CD14-positive monocyte (primary cell): Measurements from ENCODE around the gene DET1. TPM values are rescaled to one million over a fixed set of nuclear protein-coding genes. Genes with fewer than 3 reads are reported as not detected.

Experiments
- DNase-seq, 3 donors: peaks; one replicate each; pipeline ENCODE4 v3.0.0-alpha.2; 2011 to 2022
- H2AFZ ChIP-seq: 2 replicates; pipeline ENCODE4 v1.6.0; 2012; ENCODE audit warnings: mild to moderate bottlenecking, low read depth, low read length, inconsistent platforms; ENCODE audit not compliant: insufficient read depth, poor library complexity, severe bottlenecking
- H3K27ac ChIP-seq, 2 donors: 1 replicate in 1 of 2; 2 replicates in 1 of 2; pipeline ENCODE4 v1.5.1; 2012 to 2013; ENCODE audit warnings: low read length in 2 of 2, control low read depth in 1 of 2, inconsistent platforms in 1 of 2, low read depth in 1 of 2, mild to moderate bottlenecking in 1 of 2
- H3K27me3 ChIP-seq, 2 donors: one replicate each; pipeline versions ENCODE4 v1.6.0 to v1.6.1; 2011 to 2013; ENCODE audit warnings: low read length in 2 of 2; ENCODE audit not compliant: control insufficient read depth in 2 of 2, insufficient read depth in 2 of 2
- H3K36me3 ChIP-seq, 2 donors: replicated peaks in 1 of 2; 1 replicate in 1 of 2; 2 replicates in 1 of 2; pipeline versions ENCODE4 v1.5.1 to v1.6.1; 2012 to 2013; ENCODE audit warnings: low read length in 2 of 2, control low read depth in 1 of 2, inconsistent platforms in 1 of 2, mild to moderate bottlenecking in 1 of 2; ENCODE audit not compliant: insufficient read depth in 2 of 2, control insufficient read depth in 1 of 2
- H3K4me1 ChIP-seq, 2 donors: 1 replicate in 1 of 2; 2 replicates in 1 of 2; pipeline versions ENCODE4 v1.5.1 to v1.6.1; 2012 to 2013; ENCODE audit warnings: low read length in 2 of 2, control low read depth in 1 of 2, inconsistent platforms in 1 of 2, mild to moderate bottlenecking in 1 of 2, moderate library complexity in 1 of 2; ENCODE audit not compliant: insufficient read depth in 2 of 2, control insufficient read depth in 1 of 2
- H3K4me2 ChIP-seq: replicated peaks from 2 replicates; pipeline ENCODE3; 2012; ENCODE audit warnings: low read length, moderate library complexity, mild to moderate bottlenecking; ENCODE audit not compliant: poor library complexity, severe bottlenecking; ENCODE audit errors: extremely low read depth
- H3K4me3 ChIP-seq, 3 experiments: fragments of 200-600 bp in 1 of 3; sonication (generic) in 1 of 3; replicated peaks in 1 of 3; 1 replicate in 2 of 3; 2 replicates in 1 of 3; pipeline ENCODE4 v1.5.1; 2011 to 2013; ENCODE audit warnings: low read length in 3 of 3, mild to moderate bottlenecking in 3 of 3, control low read depth in 2 of 3, low read depth in 2 of 3, inconsistent platforms in 1 of 3, moderate library complexity in 1 of 3
- H3K79me2 ChIP-seq: 2 replicates; pipeline ENCODE4 v1.6.0; 2012; ENCODE audit warnings: mild to moderate bottlenecking, control low read depth, inconsistent platforms, low read length, moderate library complexity; ENCODE audit not compliant: insufficient read depth
- H3K9ac ChIP-seq: 2 replicates; pipeline ENCODE4 v1.6.0; 2017; ENCODE audit warnings: low read length, mild to moderate bottlenecking; ENCODE audit not compliant: insufficient read depth, poor library complexity, severe bottlenecking
- H3K9me3 ChIP-seq, 2 donors: replicated peaks in 1 of 2; 1 replicate in 1 of 2; 2 replicates in 1 of 2; pipeline versions ENCODE4 v1.5.1 to v1.6.1; 2012 to 2013; ENCODE audit warnings: low read length in 2 of 2, control low read depth in 1 of 2; ENCODE audit not compliant: control insufficient read depth in 1 of 2, insufficient read depth in 1 of 2
- H4K20me1 ChIP-seq: 2 replicates; pipeline ENCODE4 v1.6.0; 2012; ENCODE audit warnings: mild to moderate bottlenecking, low read length, control low read depth, moderate library complexity; ENCODE audit not compliant: insufficient read depth
- H3K27ac Mint-ChIP-seq, 7 donors: one replicate each; pipeline ENCODE4 v1.8.0; 2020; ENCODE audit warnings: mild to moderate bottlenecking in 7 of 7, mixed read lengths in 7 of 7, moderate library complexity in 6 of 7, inconsistent platforms in 2 of 7
- H3K27me3 Mint-ChIP-seq, 3 donors: one replicate each; pipeline ENCODE4 v1.8.0; 2021 to 2022; ENCODE audit warnings: low read depth in 3 of 3, mild to moderate bottlenecking in 3 of 3, mixed read lengths in 3 of 3, moderate library complexity in 3 of 3, inconsistent platforms in 1 of 3
- H3K36me3 Mint-ChIP-seq, 2 donors: one replicate each; pipeline ENCODE4 v1.8.0; 2020; ENCODE audit warnings: mixed read lengths in 2 of 2, inconsistent platforms in 1 of 2, mild to moderate bottlenecking in 1 of 2
- H3K4me1 Mint-ChIP-seq: one replicate; pipeline ENCODE4 v1.8.0; 2020; ENCODE audit warnings: mild to moderate bottlenecking, mixed read lengths
- H3K4me3 Mint-ChIP-seq, 2 donors: one replicate each; pipeline ENCODE4 v1.8.0; 2020; ENCODE audit warnings: mild to moderate bottlenecking in 2 of 2, mixed read lengths in 2 of 2, moderate library complexity in 1 of 2
- H3K9me3 Mint-ChIP-seq, 7 donors: one replicate each; pipeline ENCODE4 v1.8.0; 2020 to 2022; ENCODE audit warnings: mixed read lengths in 7 of 7, mild to moderate bottlenecking in 6 of 7, moderate library complexity in 6 of 7, inconsistent platforms in 2 of 7
- CTCF ChIP-seq: fragments of 200-600 bp; IDR thresholded peaks from one replicate; pipeline ENCODE4 v1.8.0; 2022; ENCODE audit warnings: antibody characterized with exemption, mild to moderate bottlenecking
- WGBS: methylation state at CpG from one replicate; pipeline ENCODE4 v1.1.5; 2013; ENCODE audit warnings: missing lambda C conversion rate; ENCODE audit not compliant: insufficient coverage; 5-methylcytosine and 5-hydroxymethylcytosine counted together
- intact Hi-C, 2 donors: fragments of 100-400 bp; cut with micrococcal nuclease; formaldehyde crosslinking; loops; one replicate each; pipeline versions ENCODE4 v1.15.0 to v1.15.1; 2023
- polyA plus RNA-seq, 3 donors: library from polyadenylated mRNA; depleted of rRNA in 1 of 3; unstranded in 2 of 3; stranded (reverse) in 1 of 3; fragments of 300-500 nt in 2 of 3; fragments of >200 nt in 1 of 3; fragmentation: Illumina TruSeq in 2 of 3; gene quantifications; 1 replicate in 2 of 3; 2 replicates in 1 of 3; pipeline ENCODE4 v1.2.3, GENCODE V29; 2012 to 2021

The DET1 gene
- polyA plus RNA-seq, 3 donors = 0.88 to 3.4 (median 1.8) TPM

GRCh38 chr15:88490036-88490435 lies 56.4 kb downstream of the DET1 start:
- H3K27ac Mint-ChIP-seq = no peak overlapping the region
- H3K36me3 Mint-ChIP-seq = no peaks in the 10 kb centered on the region
- H4K20me1 ChIP-seq = no peaks in the 10 kb centered on the region
- H3K27ac ChIP-seq = no peak overlapping the region
- intact Hi-C loops = no loop called here
- H3K27me3 Mint-ChIP-seq = peaks cover 0 to 1% (median 0%) of the 10 kb centered on the region in 3 donors
- H3K9ac ChIP-seq = no peak overlapping the region
- H3K36me3 ChIP-seq = no peaks in the 10 kb centered on the region
- no peak overlapping the region for H3K4me3 ChIP-seq
- no peaks in the 10 kb centered on the region for H3K27me3 ChIP-seq
- WGBS = 88% methylated on average over 1 of the region's 3 CpGs
- no peak for TF ChIP-seq CTCF
- no peak overlapping the region for H3K4me2 ChIP-seq
- H3K4me3 Mint-ChIP-seq = no peak overlapping the region
- H3K79me2 ChIP-seq = no peaks in the 10 kb centered on the region
- no peaks in the 10 kb centered on the region for H3K9me3 Mint-ChIP-seq
- H3K9me3 ChIP-seq = no peaks in the 10 kb centered on the region
- no peak overlapping the region for H2AFZ ChIP-seq
- peaks cover 12 to 14% of the 10 kb centered on the region in 2 donors for H3K4me1 ChIP-seq
- peaks cover 10% of the 10 kb centered on the region for H3K4me1 Mint-ChIP-seq
- DNase-seq = no peak

GRCh38 chr15:88489321-88489720 lies 57.2 kb downstream of the DET1 start:
- WGBS = 89% methylated on average over 3 of the region's 4 CpGs
- TF ChIP-seq CTCF = no peak
- no peak overlapping the region for H3K27ac Mint-ChIP-seq
- H3K4me3 Mint-ChIP-seq = no peak overlapping the region
- DNase-seq = no peak
- peaks cover 0 to 1% (median 0%) of the 10 kb centered on the region in 3 donors for H3K27me3 Mint-ChIP-seq
- Histone ChIP-seq H2AFZ (no peak overlapping the region), H3K9ac (no peak overlapping the region), H3K36me3 (no peaks in the 10 kb centered on the region), H3K4me1 (peaks cover 12 to 14% of the 10 kb centered on the region in 2 donors), H4K20me1 (no peaks in the 10 kb centered on the region), H3K27ac (no peak overlapping the region), H3K79me2 (no peaks in the 10 kb centered on the region), H3K9me3 (no peaks in the 10 kb centered on the region), H3K27me3 (no peaks in the 10 kb centered on the region), H3K4me2 (no peak overlapping the region), H3K4me3 (no peak overlapping the region)
- H3K9me3 Mint-ChIP-seq = no peaks in the 10 kb centered on the region
- intact Hi-C loops = no loop called here
- no peaks in the 10 kb centered on the region for H3K36me3 Mint-ChIP-seq
- H3K4me1 Mint-ChIP-seq = peaks cover 10% of the 10 kb centered on the region
